ENCODE data around the gene SLC22A14. TPM values are rescaled to one million over a fixed set of nuclear protein-coding genes. Genes with fewer than 3 reads are reported as not detected.

The SLC22A14 gene
- total RNA-seq, 1 experiment from 2014 or later, result 0.22 TPM

DNA sequence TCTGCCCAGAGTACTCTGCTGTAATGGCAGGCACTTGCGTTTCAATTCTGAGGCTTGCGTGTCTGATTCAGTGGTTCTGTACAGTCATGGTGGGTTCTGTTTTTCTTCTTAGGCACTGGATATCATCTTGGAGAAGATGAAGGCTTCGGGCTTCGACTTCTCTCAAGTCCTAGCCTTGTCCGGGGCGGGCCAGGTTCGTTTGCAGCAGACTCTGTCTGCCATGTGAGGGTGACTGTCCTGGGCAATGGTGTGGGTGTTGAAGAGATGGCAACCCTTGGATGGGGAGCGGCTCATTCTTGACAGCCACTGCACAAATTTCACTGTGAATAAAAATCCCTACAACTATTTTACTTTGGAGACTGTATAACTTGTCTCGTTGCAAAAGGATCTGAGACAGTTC, 80.7 kb downstream of the SLC22A14 start:
- Histone ChIP-seq H3K27ac (ENCODE audit: low read depth, low read length) (no peak overlapping the region), H3K4me1 (ENCODE audit: control insufficient read depth in 1 of 2, insufficient read depth in 2 of 2, low read length in 2 of 2) (no peaks in the 10 kb centered on the region), H3K27me3 (ENCODE audit: insufficient read depth, low read length) (no peaks in the 10 kb centered on the region), H3K79me2 (ENCODE audit: insufficient read depth, low read length) (peaks cover 6% of the 10 kb centered on the region; the same call in 1 of the 2 replicates), H3K9me3 (ENCODE audit: control insufficient read depth in 1 of 2, insufficient read depth in 1 of 2, low read depth in 1 of 2, low read length in 2 of 2) (no peaks in the 10 kb centered on the region), H2AFZ (ENCODE audit: low read depth, low read length, poor library complexity, severe bottlenecking) (no peak overlapping the region), H3K4me2 (ENCODE audit: low read length) (no peak overlapping the region), H3K9ac (ENCODE audit: low read length) (no peak overlapping the region), H3K9me2 (ENCODE audit: insufficient read depth) (no peaks in the 10 kb centered on the region), H4K20me1 (ENCODE audit: insufficient read depth) (no peaks in the 10 kb centered on the region), H3K36me3 (ENCODE audit: control insufficient read depth in 1 of 2, insufficient read depth in 2 of 2, low read length in 2 of 2) (peaks cover 8 to 14% of the 10 kb centered on the region in 2 experiments; a peak in 3 of 4 replicates), H3K4me3 (replicated peaks in 1 of 2; ENCODE audit: low read depth in 1 of 2, low read length in 2 of 2) (no peak overlapping the region)
- CTCF ChIA-PET, result no interaction called here
- intact Hi-C loops (cut with micrococcal nuclease), result no loop called here
- RAD21 ChIA-PET (ENCODE audit: low non-redundant PET in 1 of 2, low total read pairs in 2 of 2, uncharacterized antibody in 2 of 2, unreplicated experiment in 2 of 2), result no interaction called here
- DNase-seq (ENCODE audit: low read depth, low spot score), result no peak
- TF ChIP-seq ZNF274 (IDR thresholded peaks at IDR 0.05; ENCODE audit: low read depth, low read length), result no peak
- TF ChIP-seq EGR1 (IDR thresholded peaks at IDR 0.05; ENCODE audit: low read depth), result no peak
- TF ChIP-seq EZH2phosphoT487 (IDR thresholded peaks at IDR 0.05; ENCODE audit: borderline replicate concordance), result no peak
- TF ChIP-seq, protein P1, sequence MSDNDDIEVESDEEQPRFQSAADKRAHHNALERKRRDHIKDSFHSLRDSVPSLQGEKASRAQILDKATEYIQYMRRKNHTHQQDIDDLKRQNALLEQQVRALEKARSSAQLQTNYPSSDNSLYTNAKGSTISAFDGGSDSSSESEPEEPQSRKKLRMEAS (IDR thresholded peaks at IDR 0.05), result no peak
- TF ChIP-seq SRF (IDR thresholded peaks at IDR 0.05; ENCODE audit: low read depth), result no peak
- TF ChIP-seq ZFX (IDR thresholded peaks at IDR 0.05), result no peak
- TF ChIP-seq, protein P2, sequence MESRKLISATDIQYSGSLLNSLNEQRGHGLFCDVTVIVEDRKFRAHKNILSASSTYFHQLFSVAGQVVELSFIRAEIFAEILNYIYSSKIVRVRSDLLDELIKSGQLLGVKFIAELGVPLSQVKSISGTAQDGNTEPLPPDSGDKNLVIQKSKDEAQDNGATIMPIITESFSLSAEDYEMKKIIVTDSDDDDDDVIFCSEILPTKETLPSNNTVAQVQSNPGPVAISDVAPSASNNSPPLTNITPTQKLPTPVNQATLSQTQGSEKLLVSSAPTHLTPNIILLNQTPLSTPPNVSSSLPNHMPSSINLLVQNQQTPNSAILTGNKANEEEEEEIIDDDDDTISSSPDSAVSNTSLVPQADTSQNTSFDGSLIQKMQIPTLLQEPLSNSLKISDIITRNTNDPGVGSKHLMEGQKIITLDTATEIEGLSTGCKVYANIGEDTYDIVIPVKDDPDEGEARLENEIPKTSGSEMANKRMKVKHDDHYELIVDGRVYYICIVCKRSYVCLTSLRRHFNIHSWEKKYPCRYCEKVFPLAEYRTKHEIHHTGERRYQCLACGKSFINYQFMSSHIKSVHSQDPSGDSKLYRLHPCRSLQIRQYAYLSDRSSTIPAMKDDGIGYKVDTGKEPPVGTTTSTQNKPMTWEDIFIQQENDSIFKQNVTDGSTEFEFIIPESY (IDR thresholded peaks at IDR 0.05; ENCODE audit: extremely low read depth, insufficient replicate concordance, low read length), result no peak
- no peak for TF ChIP-seq EZH2 (IDR thresholded peaks at IDR 0.05)
- TF ChIP-seq CEBPB (IDR thresholded peaks at IDR 0.05; ENCODE audit: low read depth), result no peak
- TF ChIP-seq, protein P3, sequence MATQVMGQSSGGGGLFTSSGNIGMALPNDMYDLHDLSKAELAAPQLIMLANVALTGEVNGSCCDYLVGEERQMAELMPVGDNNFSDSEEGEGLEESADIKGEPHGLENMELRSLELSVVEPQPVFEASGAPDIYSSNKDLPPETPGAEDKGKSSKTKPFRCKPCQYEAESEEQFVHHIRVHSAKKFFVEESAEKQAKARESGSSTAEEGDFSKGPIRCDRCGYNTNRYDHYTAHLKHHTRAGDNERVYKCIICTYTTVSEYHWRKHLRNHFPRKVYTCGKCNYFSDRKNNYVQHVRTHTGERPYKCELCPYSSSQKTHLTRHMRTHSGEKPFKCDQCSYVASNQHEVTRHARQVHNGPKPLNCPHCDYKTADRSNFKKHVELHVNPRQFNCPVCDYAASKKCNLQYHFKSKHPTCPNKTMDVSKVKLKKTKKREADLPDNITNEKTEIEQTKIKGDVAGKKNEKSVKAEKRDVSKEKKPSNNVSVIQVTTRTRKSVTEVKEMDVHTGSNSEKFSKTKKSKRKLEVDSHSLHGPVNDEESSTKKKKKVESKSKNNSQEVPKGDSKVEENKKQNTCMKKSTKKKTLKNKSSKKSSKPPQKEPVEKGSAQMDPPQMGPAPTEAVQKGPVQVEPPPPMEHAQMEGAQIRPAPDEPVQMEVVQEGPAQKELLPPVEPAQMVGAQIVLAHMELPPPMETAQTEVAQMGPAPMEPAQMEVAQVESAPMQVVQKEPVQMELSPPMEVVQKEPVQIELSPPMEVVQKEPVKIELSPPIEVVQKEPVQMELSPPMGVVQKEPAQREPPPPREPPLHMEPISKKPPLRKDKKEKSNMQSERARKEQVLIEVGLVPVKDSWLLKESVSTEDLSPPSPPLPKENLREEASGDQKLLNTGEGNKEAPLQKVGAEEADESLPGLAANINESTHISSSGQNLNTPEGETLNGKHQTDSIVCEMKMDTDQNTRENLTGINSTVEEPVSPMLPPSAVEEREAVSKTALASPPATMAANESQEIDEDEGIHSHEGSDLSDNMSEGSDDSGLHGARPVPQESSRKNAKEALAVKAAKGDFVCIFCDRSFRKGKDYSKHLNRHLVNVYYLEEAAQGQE (IDR thresholded peaks at IDR 0.05; ENCODE audit: low read depth), result no peak
- TF ChIP-seq RAD21 (IDR thresholded peaks at IDR 0.05; ENCODE audit: low read depth), result no peak
- TF ChIP-seq SIN3A (IDR thresholded peaks at IDR 0.05; ENCODE audit: low read depth), result no peak
- TF ChIP-seq FOSL1 (IDR thresholded peaks at IDR 0.05; ENCODE audit: low read depth), result no peak
- no peak for TF ChIP-seq JUND (IDR thresholded peaks at IDR 0.05)
- BruUV-seq (replicated peaks), result no TSS peak
- POLR2A ChIA-PET, result no interaction called here
- ATAC-seq, result no peak
